ENCODE data around the gene KCTD5.
"Not testable (repeated sequence)": the region's sequence is repeated elsewhere in the genome, so short reads cannot be mapped to it uniquely, and the experiment has no call there.

- not testable (repeated sequence) for TF ChIP-seq POLR2AphosphoS5, CTCF, POLR2A (IDR thresholded peaks at IDR 0.05)
These were observed 718 bp downstream of the KCTD5 start for GRCh38 chr16:2683041-2683440.
